HEK293T (cell line): ENCODE results near the gene SMKR1.
"Not testable (repeated sequence)": the region's sequence is repeated elsewhere in the genome, so short reads cannot be mapped to it uniquely, and the experiment has no call there.

ENCODE experiments used
- CTCF ChIA-PET: fragments of 350-600 bp; formaldehyde crosslinking; extraction: SDS; loops from one replicate; lab custom pipeline; 2021; ENCODE audit warnings: antibody characterized with exemption, inconsistent platforms; lab: Yijun Ruan, JAX
- POLR2A ChIA-PET: fragments of 350-600 bp; formaldehyde crosslinking; extraction: SDS; loops from one replicate; lab custom pipeline; 2020; ENCODE audit warnings: antibody characterized with exemption, inconsistent platforms; lab: Yijun Ruan, JAX
- DNase-seq: peaks from one replicate; pipeline ENCODE4 v3.0.0; 2012; ENCODE audit warnings: mixed read lengths; ENCODE audit errors: extremely low spot score
- ARNT ChIP-seq: fragments of 450-650 bp; IDR thresholded peaks from 2 replicates; pipeline ENCODE4 v1.6.1; 2017; ENCODE audit warnings: mild to moderate bottlenecking
- BHLHE40 ChIP-seq: fragments of 450-650 bp; IDR thresholded peaks from 2 replicates; pipeline ENCODE4 v1.6.1; 2016; ENCODE audit warnings: mild to moderate bottlenecking, moderate library complexity, borderline replicate concordance
- CTBP1 ChIP-seq: fragments of 450-650 bp; IDR thresholded peaks from 2 replicates; pipeline ENCODE4 v1.6.1; 2016; ENCODE audit warnings: borderline replicate concordance
- ELF4 ChIP-seq: fragments of 450-650 bp; IDR thresholded peaks from 2 replicates; pipeline ENCODE4 v1.6.1; 2017; ENCODE audit warnings: antibody characterized with exemption
- FOXA1 ChIP-seq: fragments of 450-650 bp; IDR thresholded peaks from 2 replicates; pipeline ENCODE4 v1.6.1; 2016; ENCODE audit warnings: mild to moderate bottlenecking
- FOXK2 ChIP-seq: fragments of 450-650 bp; IDR thresholded peaks from 2 replicates; pipeline ENCODE4 v1.6.1; 2016; ENCODE audit warnings: mild to moderate bottlenecking
- FOXM1 ChIP-seq: fragments of 450-650 bp; IDR thresholded peaks from 2 replicates; pipeline ENCODE4 v1.6.1; 2017; ENCODE audit warnings: mild to moderate bottlenecking, borderline replicate concordance
- HDGF ChIP-seq: fragments of 450-650 bp; IDR thresholded peaks from 2 replicates; pipeline ENCODE4 v1.6.1; 2017; ENCODE audit warnings: antibody characterized with exemption, borderline replicate concordance
- L3MBTL2 ChIP-seq: fragments of 450-650 bp; conservative IDR thresholded peaks from 2 replicates; pipeline ENCODE4 v1.6.1; 2016; ENCODE audit warnings: mild to moderate bottlenecking
- LEF1 ChIP-seq: fragments of 450-650 bp; IDR thresholded peaks from 2 replicates; pipeline ENCODE4 v1.6.1; 2017; ENCODE audit warnings: mild to moderate bottlenecking, borderline replicate concordance
- NFRKB ChIP-seq: fragments of 450-650 bp; IDR thresholded peaks from 2 replicates; pipeline ENCODE4 v1.6.1; 2016; ENCODE audit warnings: mild to moderate bottlenecking, moderate library complexity
- PKNOX1 ChIP-seq: fragments of 450-650 bp; IDR thresholded peaks from 2 replicates; pipeline ENCODE4 v1.6.1; 2016
- SP1 ChIP-seq: fragments of 450-650 bp; IDR thresholded peaks from 2 replicates; pipeline ENCODE4 v1.6.1; 2017
- SUZ12 ChIP-seq: fragments of 450-650 bp; IDR thresholded peaks from 2 replicates; pipeline ENCODE4 v1.6.1; 2016; ENCODE audit warnings: mild to moderate bottlenecking
- TARDBP ChIP-seq: fragments of 450-650 bp; IDR thresholded peaks from 2 replicates; pipeline ENCODE4 v1.6.1; 2016
- ZNF384 ChIP-seq: fragments of 450-650 bp; IDR thresholded peaks from 2 replicates; pipeline ENCODE4 v1.6.1; 2016

SMKR1 gene

DNA sequence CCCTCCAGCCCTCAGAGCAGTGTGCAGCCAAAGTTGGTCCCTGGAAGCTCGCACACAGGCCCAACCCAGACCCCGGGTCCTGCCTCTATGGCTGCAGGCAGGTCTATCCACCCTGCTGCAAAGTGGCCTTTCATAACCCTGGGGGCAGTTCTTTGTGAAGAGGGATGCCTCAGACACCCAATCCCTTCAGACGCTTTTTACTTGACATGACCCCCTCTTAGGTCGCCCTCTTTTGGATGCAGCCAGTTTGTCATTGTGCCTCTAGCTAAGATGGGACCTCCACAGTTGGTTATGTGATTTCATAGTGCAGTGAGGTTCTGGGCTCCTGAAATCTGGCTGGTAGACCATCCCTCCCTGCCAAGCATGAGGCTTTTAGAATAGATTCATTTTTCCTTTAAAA, 27.3 kb downstream of the SMKR1 start:
- ChIA-PET POLR2A (no interaction called here), CTCF (no interaction called here)
- TF ChIP-seq HDGF = no peak
- TF ChIP-seq PKNOX1 = no peak
- no peak for TF ChIP-seq FOXK2
- TF ChIP-seq LEF1 = no peak
- TF ChIP-seq TARDBP = no peak
- TF ChIP-seq SP1 = no peak
- no peak for TF ChIP-seq ARNT
- no peak for TF ChIP-seq FOXA1
- TF ChIP-seq NFRKB = no peak
- no peak for TF ChIP-seq BHLHE40
- TF ChIP-seq CTBP1 = no peak
- TF ChIP-seq L3MBTL2 = no peak
- TF ChIP-seq ELF4 = no peak
- TF ChIP-seq ZNF384 = no peak
- TF ChIP-seq SUZ12 = no peak
- TF ChIP-seq FOXM1 = no peak
- DNase-seq = no peak

GRCh38 chr7:129530795-129531391, 28.6 kb downstream of the SMKR1 start:
- ChIA-PET POLR2A (no interaction called here), CTCF (interaction anchor here (0.6 to 1.5 kb wide), 2 partner anchors 164 to 189 kb away, joined by 3 read pairs; no protein-coding TSS in a partner anchor)
- TF ChIP-seq FOXM1 (no peak), ARNT (no peak), L3MBTL2 (no peak), HDGF (no peak), ZNF384 (no peak), LEF1 (no peak), PKNOX1 (no peak)
- no peak for DNase-seq

GRCh38 chr7:129531721-129532120, 29.4 kb downstream of the SMKR1 start:
- no peak for TF ChIP-seq FOXM1
- TF ChIP-seq HDGF = no peak
- no peak for TF ChIP-seq ELF4
- TF ChIP-seq TARDBP = no peak
- no peak for TF ChIP-seq CTBP1
- no peak for TF ChIP-seq SP1
- TF ChIP-seq FOXA1 = no peak
- TF ChIP-seq ARNT = no peak
- no peak for TF ChIP-seq LEF1
- no peak for TF ChIP-seq L3MBTL2
- TF ChIP-seq ZNF384 = no peak
- TF ChIP-seq FOXK2 = no peak
- TF ChIP-seq BHLHE40 = no peak
- POLR2A ChIA-PET = interaction anchor here (0.8 kb wide), 1 partner anchor 9 kb away, joined by 3 read pairs; no protein-coding TSS in a partner anchor
- CTCF ChIA-PET = interaction anchor here (1.5 kb wide), 1 partner anchor 165 kb away, joined by 3 read pairs; no protein-coding TSS in a partner anchor
- no peak for DNase-seq

- ChIA-PET POLR2A (interaction anchor here (0.8 kb wide), 1 partner anchor 10 kb away, joined by 3 read pairs; no protein-coding TSS in a partner anchor), CTCF (interaction anchor here (1.5 kb wide), 1 partner anchor 165 kb away, joined by 3 read pairs; no protein-coding TSS in a partner anchor)
- DNase-seq = no peak
- no peak for TF ChIP-seq NFRKB
- no peak for TF ChIP-seq LEF1
- no peak for TF ChIP-seq FOXA1
- TF ChIP-seq HDGF = no peak
- TF ChIP-seq ARNT = no peak
- TF ChIP-seq FOXK2 = no peak
- TF ChIP-seq ELF4 = no peak
- TF ChIP-seq TARDBP = no peak
- no peak for TF ChIP-seq SUZ12
- no peak for TF ChIP-seq L3MBTL2
- no peak for TF ChIP-seq PKNOX1
- no peak for TF ChIP-seq BHLHE40
- TF ChIP-seq CTBP1 = no peak
- no peak for TF ChIP-seq FOXM1
- no peak for TF ChIP-seq ZNF384
- TF ChIP-seq SP1 = no peak
Measured at GRCh38 chr7:129532375-129532774, 30.0 kb downstream of the SMKR1 start.

GRCh38 chr7:129534558-129535274, 32.4 kb downstream of the SMKR1 start:
- POLR2A ChIA-PET, DNase-seq: not testable (repeated sequence)
- CTCF ChIA-PET = interaction anchor here (0.6 kb wide), 1 partner anchor 11 kb away, joined by 4 read pairs; no protein-coding TSS in a partner anchor

- CTCF ChIA-PET = no interaction called here
- POLR2A ChIA-PET = no interaction called here
- DNase-seq = no peak
- TF ChIP-seq FOXA1 (no peak), FOXK2 (no peak), BHLHE40 (no peak), ZNF384 (no peak), ARNT (no peak), FOXM1 (no peak), TARDBP (no peak), HDGF (no peak), NFRKB (no peak), L3MBTL2 (no peak), PKNOX1 (no peak), ELF4 (no peak), SUZ12 (no peak), SP1 (no peak), CTBP1 (no peak)
Measured at GRCh38 chr7:129535896-129536295, 33.6 kb downstream of the SMKR1 start.
